Skin epidermis (tissue), 12 donors: ENCODE results near the gene PDE4B.
"Not testable (repeated sequence)": the region's sequence is repeated elsewhere in the genome, so short reads cannot be mapped to it uniquely, and the experiment has no call there.

Experiments
- H3K27ac ChIP-seq, 21 experiments: fragments of 200-600 bp; sonication (generic) in 11 of 21; one replicate each; pipeline ENCODE4 v1.5.0; 2020; ENCODE audit warnings: mild to moderate bottlenecking in 3 of 21, inconsistent platforms in 2 of 21, moderate library complexity in 2 of 21
- H3K4me3 ChIP-seq, 7 experiments: fragments of 200-600 bp; sonication (generic) in 2 of 7; one replicate each; pipeline ENCODE4 v1.5.0; 2020; ENCODE audit warnings: inconsistent platforms in 2 of 7, mild to moderate bottlenecking in 2 of 7, moderate library complexity in 1 of 7

PDE4B gene

DNA sequence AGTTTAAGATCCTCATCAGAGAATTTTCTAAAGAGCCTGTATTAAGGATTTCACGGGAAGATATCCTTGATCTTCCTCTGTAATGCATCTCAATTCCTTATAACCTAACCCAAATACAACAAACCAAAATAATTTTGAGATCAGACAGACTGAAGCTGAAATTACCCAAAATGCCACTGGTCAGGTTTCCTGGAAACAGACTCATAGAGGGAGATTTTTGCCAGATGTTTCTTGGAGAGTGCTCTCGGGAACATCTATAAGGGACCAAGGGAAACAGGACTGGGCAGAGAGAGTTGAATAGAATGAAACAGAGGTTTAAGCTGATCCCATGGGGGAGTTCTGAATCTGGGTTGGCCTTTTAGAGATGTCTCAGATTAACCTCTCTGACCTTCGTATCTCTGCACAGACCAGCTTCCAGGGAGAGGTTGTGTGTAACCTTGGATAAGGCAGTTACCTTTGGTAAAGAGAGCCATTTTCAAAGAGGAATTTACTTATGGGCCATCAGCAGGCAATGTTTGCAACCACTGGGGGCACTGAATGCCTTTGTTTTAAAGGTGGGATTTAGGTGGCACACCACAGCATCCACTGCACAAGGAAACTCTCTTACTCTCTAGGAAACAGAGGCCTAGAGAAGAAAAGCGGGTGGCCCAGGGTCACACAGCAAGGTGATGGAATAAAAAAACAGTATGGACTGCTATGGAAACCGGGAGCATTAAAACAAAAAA lies 610.5 kb downstream of the PDE4B start:
- H3K27ac ChIP-seq: peak overlapping the region in 12 of 21 experiments; percentile 14 to 70 (median 45)
- H3K4me3 ChIP-seq: no peak overlapping the region

- H3K4me3 ChIP-seq: no peak overlapping the region
- no peak overlapping the region for H3K27ac ChIP-seq
These were observed 612.4 kb downstream of the PDE4B start for GRCh38 chr1:66405061-66405460.

DNA sequence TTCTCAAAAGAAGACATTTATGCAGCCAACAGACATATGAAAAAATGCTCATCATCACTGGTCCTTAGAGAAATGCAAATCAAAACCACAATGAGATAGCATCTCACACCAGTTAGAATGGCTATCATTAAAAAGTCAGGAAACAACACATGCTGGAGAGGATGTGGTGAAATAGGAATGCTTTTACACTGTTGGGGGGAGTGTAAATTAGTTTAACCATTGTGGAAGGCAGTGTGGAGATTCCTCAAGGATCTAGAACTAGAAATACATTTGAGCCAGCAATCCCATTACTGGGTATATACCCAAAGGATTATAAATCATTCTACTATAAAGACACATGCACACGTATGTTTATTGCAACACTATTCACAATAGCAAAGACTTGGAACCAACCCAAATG lies 618.8 kb downstream of the PDE4B start:
- not testable (repeated sequence) for H3K27ac ChIP-seq, H3K4me3 ChIP-seq

GRCh38 chr1:66412704-66413103 lies 620.0 kb downstream of the PDE4B start:
- Histone ChIP-seq H3K27ac (no peak overlapping the region), H3K4me3 (no peak overlapping the region)

GRCh38 chr1:66413136-66413837 lies 620.6 kb downstream of the PDE4B start:
- H3K4me3 ChIP-seq: no peak overlapping the region

DNA sequence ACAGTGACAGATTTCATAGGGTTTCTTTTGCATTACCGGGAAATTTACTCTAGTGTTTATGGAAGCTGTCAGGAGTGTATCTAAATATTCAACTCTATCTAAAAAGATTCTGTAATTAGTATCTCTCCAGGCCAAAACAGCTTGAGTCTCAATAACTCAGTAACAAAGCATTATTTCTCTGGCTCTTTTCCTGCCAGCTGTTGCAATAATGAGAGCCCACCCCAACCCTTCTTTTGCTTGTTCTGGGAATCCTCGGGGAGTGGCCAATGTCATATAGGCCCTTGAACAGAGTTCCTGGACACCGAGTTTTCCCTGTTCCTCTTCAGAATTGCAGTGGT lies 621.1 kb downstream of the PDE4B start:
- no peak overlapping the region for H3K4me3 ChIP-seq
- no peak overlapping the region for H3K27ac ChIP-seq

More at GRCh38 chr1:66413136-66413837, 620.6 kb downstream of the PDE4B start:
- H3K27ac ChIP-seq: no peak overlapping the region

GRCh38 chr1:66415281-66415680 lies 622.6 kb downstream of the PDE4B start:
- Histone ChIP-seq H3K4me3 (no peak overlapping the region), H3K27ac (no peak overlapping the region)

GRCh38 chr1:66415866-66416265 lies 623.2 kb downstream of the PDE4B start:
- Histone ChIP-seq H3K4me3 (no peak overlapping the region), H3K27ac (no peak overlapping the region)

- H3K27ac ChIP-seq: no peak overlapping the region
- H3K4me3 ChIP-seq: no peak overlapping the region
These were observed 623.6 kb downstream of the PDE4B start for GRCh38 chr1:66416295-66416694.

DNA sequence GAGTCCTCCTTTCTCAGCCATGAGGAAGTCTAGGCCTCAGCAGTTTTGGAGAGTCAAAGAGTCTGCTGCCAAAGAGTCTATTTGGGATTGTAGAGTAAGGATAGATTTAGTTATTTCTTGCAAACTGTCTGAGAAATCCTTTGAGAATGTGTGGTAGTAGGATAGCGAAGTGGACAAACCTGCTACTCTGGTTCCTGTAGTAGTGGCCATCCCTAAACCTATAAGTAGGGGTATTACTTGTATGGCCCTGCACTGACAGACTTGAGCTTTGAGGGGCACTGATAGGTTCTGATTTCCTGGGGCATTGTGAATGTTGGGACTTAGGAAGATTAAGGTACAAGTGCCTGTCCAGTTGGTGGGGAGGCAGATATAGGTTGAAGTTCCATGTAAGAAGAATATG lies 625.3 kb downstream of the PDE4B start:
- H3K4me3 ChIP-seq: no peak overlapping the region
- no peak overlapping the region for H3K27ac ChIP-seq

- H3K27ac ChIP-seq, H3K4me3 ChIP-seq: not testable (repeated sequence)
These were observed 627.5 kb downstream of the PDE4B start for GRCh38 chr1:66420171-66420570.

- not testable (repeated sequence) for H3K4me3 ChIP-seq, H3K27ac ChIP-seq
These were observed 628.2 kb downstream of the PDE4B start for GRCh38 chr1:66420906-66421305.

- no peak overlapping the region for H3K27ac ChIP-seq
These were observed 630.1 kb downstream of the PDE4B start for GRCh38 chr1:66422804-66423203.

More at GRCh38 chr1:66422804-66423203, 630.1 kb downstream of the PDE4B start:
- no peak overlapping the region for H3K4me3 ChIP-seq
